HEK293T (cell line): ENCODE measurements around the gene PRDM16.

Experiments
- BHLHE40 ChIP-seq: fragments of 450-650 bp; IDR thresholded peaks from 2 replicates; pipeline ENCODE4 v1.6.1; 2016; ENCODE audit warnings: mild to moderate bottlenecking, moderate library complexity, borderline replicate concordance
- ELF4 ChIP-seq: fragments of 450-650 bp; IDR thresholded peaks from 2 replicates; pipeline ENCODE4 v1.6.1; 2017; ENCODE audit warnings: antibody characterized with exemption
- FOXM1 ChIP-seq: fragments of 450-650 bp; IDR thresholded peaks from 2 replicates; pipeline ENCODE4 v1.6.1; 2017; ENCODE audit warnings: mild to moderate bottlenecking, borderline replicate concordance
- SUZ12 ChIP-seq: fragments of 450-650 bp; IDR thresholded peaks from 2 replicates; pipeline ENCODE4 v1.6.1; 2016; ENCODE audit warnings: mild to moderate bottlenecking

GRCh38 chr1:3138623-3139151, 69.7 kb downstream of the PRDM16 start:
- TF ChIP-seq SUZ12 (no peak), ELF4 (no peak), FOXM1 (no peak), BHLHE40 (no peak)
